ENCODE measurements around the gene NUCKS1.

NUCKS1 gene

DNA sequence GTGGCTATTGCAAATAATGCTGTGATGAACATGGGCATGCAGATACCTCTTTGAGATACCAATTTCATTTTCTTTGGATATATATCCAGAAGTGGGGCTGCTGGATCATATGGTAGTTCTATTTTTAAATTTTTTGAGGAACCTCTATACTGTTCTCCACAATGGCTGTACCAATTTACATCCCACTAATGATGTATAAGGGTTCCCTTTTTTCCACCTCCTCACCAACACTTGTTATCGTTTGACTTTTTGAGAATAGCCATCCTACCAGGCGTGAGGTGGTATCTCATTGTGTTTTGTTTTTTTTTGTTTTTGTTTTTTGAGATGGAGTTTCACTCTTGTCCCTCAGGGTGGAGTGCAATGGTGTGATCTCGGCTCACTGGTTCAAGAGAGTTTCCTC lies 6.6 kb upstream of the NUCKS1 start:
- Histone ChIP-seq H2AFZ (ENCODE audit: low read depth, low read length, severe bottlenecking) (no peak overlapping the region), H3K9me3 (ENCODE audit: insufficient read depth, low read length) (no peaks in the 10 kb centered on the region), H3K4me3 (ENCODE audit: insufficient read depth, low read length, poor library complexity, severe bottlenecking) (no peak overlapping the region), H3K9ac (ENCODE audit: low read length) (no peak overlapping the region), H3K36me3 (ENCODE audit: low read length) (no peaks in the 10 kb centered on the region), H3K27me3 (ENCODE audit: low read length) (no peaks in the 10 kb centered on the region), H3K9me2 (replicated peaks; ENCODE audit: insufficient read depth, low read length) (no peaks in the 10 kb centered on the region), H3F3A (ENCODE audit: insufficient read depth) (no peaks in the 10 kb centered on the region), H4K20me1 (ENCODE audit: low read depth, low read length) (no peaks in the 10 kb centered on the region), H3K79me2 (ENCODE audit: insufficient read depth, low read length) (no peaks in the 10 kb centered on the region), H3K27ac (ENCODE audit: low read depth, low read length) (no peak overlapping the region), H3K4me2 (ENCODE audit: low read depth, low read length, poor library complexity, severe bottlenecking) (no peak overlapping the region)
- TF ChIP-seq, protein P1, sequence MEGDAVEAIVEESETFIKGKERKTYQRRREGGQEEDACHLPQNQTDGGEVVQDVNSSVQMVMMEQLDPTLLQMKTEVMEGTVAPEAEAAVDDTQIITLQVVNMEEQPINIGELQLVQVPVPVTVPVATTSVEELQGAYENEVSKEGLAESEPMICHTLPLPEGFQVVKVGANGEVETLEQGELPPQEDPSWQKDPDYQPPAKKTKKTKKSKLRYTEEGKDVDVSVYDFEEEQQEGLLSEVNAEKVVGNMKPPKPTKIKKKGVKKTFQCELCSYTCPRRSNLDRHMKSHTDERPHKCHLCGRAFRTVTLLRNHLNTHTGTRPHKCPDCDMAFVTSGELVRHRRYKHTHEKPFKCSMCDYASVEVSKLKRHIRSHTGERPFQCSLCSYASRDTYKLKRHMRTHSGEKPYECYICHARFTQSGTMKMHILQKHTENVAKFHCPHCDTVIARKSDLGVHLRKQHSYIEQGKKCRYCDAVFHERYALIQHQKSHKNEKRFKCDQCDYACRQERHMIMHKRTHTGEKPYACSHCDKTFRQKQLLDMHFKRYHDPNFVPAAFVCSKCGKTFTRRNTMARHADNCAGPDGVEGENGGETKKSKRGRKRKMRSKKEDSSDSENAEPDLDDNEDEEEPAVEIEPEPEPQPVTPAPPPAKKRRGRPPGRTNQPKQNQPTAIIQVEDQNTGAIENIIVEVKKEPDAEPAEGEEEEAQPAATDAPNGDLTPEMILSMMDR (IDR thresholded peaks at IDR 0.05; ENCODE audit: insufficient read depth, low read length, poor library complexity, severe bottlenecking) = no peak
- TF ChIP-seq EZH2phosphoT487 (conservative IDR thresholded peaks at IDR 0.05; ENCODE audit: low read length) = no peak

DNA sequence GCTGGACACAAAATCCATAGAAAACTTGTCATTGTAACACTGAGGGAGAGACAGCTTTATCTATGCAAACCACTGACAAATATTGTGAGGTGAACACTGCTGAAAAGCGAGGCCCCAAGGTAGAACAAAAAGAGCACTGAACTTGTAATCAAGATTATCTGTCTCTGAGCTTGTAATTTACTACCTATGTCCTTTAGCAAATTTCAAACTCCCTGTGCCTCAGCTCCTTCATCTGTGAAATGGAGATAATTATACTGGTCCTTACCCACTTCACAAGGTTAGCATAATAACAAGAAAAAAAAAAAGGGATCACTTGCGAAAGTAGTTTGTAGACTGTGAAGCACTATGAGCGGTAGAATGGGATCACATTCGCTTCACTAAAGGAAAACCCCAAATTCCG lies 4.9 kb upstream of the NUCKS1 start:
- Histone ChIP-seq H4K20me1 (ENCODE audit: low read depth, low read length) (no peaks in the 10 kb centered on the region), H3K27ac (ENCODE audit: low read depth, low read length) (no peak overlapping the region), H3K9ac (ENCODE audit: low read length) (no peak overlapping the region), H3K4me2 (ENCODE audit: low read depth, low read length, poor library complexity, severe bottlenecking) (no peak overlapping the region), H3K4me3 (ENCODE audit: insufficient read depth, low read length, poor library complexity, severe bottlenecking) (no peak overlapping the region), H2AFZ (ENCODE audit: low read depth, low read length, severe bottlenecking) (no peak overlapping the region), H3K9me3 (ENCODE audit: insufficient read depth, low read length) (no peaks in the 10 kb centered on the region), H3K27me3 (ENCODE audit: low read length) (no peaks in the 10 kb centered on the region), H3K79me2 (ENCODE audit: insufficient read depth, low read length) (0 out of 2 replicates have a peak, but pooled peaks cover 1% of the 10 kb centered on the region), H3F3A (ENCODE audit: insufficient read depth) (no peaks in the 10 kb centered on the region), H3K9me2 (replicated peaks; ENCODE audit: insufficient read depth, low read length) (no peaks in the 10 kb centered on the region), H3K36me3 (ENCODE audit: low read length) (no peaks in the 10 kb centered on the region)
- no peak for TF ChIP-seq EZH2phosphoT487 (conservative IDR thresholded peaks at IDR 0.05; ENCODE audit: low read length)
- TF ChIP-seq, protein P1 (IDR thresholded peaks at IDR 0.05; ENCODE audit: insufficient read depth, low read length, poor library complexity, severe bottlenecking) = no peak

DNA sequence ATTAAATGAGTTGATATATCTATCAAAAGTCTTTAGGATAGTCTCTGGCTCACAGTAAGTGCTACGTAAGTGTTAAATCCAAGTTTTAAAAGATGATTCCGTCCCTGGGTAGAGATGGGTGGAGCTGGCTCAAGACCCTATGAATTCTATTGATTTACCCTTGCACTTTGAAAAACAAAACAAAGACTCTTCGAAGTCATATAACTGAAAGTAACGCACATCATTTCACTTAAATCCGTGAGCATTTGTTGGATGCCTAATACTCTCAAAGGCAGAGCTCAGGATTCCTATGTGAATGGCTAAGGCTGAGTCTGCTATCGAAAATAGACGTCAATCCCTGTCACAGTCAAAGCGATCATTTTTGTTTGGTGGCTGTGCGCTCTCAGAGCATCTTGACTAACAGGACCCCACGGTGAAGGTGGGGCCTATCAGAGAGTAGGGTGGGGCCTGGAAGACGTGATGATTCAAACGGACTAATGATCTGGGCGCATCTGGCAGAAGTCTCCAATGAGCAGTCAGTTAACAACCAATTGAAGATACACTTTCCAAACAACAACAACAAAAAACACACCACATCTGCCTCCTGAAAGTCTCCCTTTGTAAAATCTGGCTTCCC lies 1.2 kb upstream of the NUCKS1 start:
- H3K9me3 ChIP-seq (ENCODE audit: insufficient read depth, low read length) = no peaks in the 10 kb centered on the region
- peaks cover 18% of the 10 kb centered on the region for H3K36me3 ChIP-seq (ENCODE audit: low read length)
- H3K27me3 ChIP-seq (ENCODE audit: low read length) = no peaks in the 10 kb centered on the region
- H4K20me1 ChIP-seq (ENCODE audit: low read depth, low read length) = peaks cover 28% of the 10 kb centered on the region
- H3F3A ChIP-seq (ENCODE audit: insufficient read depth) = peaks cover 21% of the 10 kb centered on the region
- H2AFZ ChIP-seq (ENCODE audit: low read depth, low read length, severe bottlenecking) = peak overlapping the region; percentile 96
- no peaks in the 10 kb centered on the region for H3K9me2 ChIP-seq (replicated peaks; ENCODE audit: insufficient read depth, low read length)
- no peak overlapping the region for H3K4me3 ChIP-seq (ENCODE audit: insufficient read depth, low read length, poor library complexity, severe bottlenecking)
- TF ChIP-seq EZH2phosphoT487 (conservative IDR thresholded peaks at IDR 0.05; ENCODE audit: low read length) = no peak
- TF ChIP-seq, protein P1 (IDR thresholded peaks at IDR 0.05; ENCODE audit: insufficient read depth, low read length, poor library complexity, severe bottlenecking) = no peak
- H3K9ac ChIP-seq (ENCODE audit: low read length) = peak overlapping the region; percentile 91; the same call in 1 of the 2 replicates
- peak overlapping the region; percentile 87; the same call in 1 of the 2 replicates for H3K27ac ChIP-seq (ENCODE audit: low read depth, low read length)
- peak overlapping the region; percentile 75 for H3K4me2 ChIP-seq (ENCODE audit: low read depth, low read length, poor library complexity, severe bottlenecking)
- peaks cover 38% of the 10 kb centered on the region for H3K79me2 ChIP-seq (ENCODE audit: insufficient read depth, low read length)
